ENCODE results near the gene TM4SF18.

DNA sequence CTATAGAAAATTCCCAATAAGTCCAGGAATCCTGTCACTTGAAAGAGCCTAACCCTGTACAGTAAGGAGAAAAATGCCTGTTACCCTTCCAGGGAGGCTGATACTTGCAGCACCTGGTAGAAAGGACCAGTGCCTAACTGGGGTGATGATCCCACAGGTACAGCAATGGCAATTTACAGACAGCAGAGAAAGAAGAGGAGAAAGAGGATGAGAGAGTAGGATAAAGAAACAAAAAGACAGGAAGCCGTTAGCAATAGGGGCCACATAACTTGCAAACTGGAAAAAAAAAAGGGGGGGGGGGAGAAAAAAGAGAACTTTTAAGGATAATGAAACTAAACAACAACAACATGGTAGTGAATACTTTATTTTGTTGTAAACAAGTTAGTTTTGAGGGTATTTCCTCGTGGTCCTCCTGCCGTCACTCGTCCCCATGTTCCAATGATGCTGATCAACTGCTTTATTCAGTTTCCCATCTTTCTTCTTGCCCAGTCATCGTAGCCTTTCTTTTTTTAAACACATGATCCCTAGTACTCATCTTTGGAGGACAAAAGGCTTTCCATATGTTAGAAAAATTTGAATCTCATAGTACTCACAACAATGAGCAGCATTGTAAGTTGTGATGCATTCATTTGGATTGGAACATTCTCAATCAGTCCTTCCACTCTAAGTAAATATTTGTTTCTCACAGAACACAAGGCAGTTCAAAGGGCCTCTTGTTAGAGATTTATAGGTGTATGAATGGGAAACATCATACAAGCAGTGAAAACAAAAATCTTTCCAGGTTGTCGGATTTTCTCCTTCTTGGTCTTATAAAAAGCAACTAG is 35.5 kb upstream of the TM4SF18 start:
- TF ChIP-seq EZH2 (IDR thresholded peaks at IDR 0.05; ENCODE audit: low read length): no peak
- TF ChIP-seq, protein P1, sequence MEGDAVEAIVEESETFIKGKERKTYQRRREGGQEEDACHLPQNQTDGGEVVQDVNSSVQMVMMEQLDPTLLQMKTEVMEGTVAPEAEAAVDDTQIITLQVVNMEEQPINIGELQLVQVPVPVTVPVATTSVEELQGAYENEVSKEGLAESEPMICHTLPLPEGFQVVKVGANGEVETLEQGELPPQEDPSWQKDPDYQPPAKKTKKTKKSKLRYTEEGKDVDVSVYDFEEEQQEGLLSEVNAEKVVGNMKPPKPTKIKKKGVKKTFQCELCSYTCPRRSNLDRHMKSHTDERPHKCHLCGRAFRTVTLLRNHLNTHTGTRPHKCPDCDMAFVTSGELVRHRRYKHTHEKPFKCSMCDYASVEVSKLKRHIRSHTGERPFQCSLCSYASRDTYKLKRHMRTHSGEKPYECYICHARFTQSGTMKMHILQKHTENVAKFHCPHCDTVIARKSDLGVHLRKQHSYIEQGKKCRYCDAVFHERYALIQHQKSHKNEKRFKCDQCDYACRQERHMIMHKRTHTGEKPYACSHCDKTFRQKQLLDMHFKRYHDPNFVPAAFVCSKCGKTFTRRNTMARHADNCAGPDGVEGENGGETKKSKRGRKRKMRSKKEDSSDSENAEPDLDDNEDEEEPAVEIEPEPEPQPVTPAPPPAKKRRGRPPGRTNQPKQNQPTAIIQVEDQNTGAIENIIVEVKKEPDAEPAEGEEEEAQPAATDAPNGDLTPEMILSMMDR (optimal IDR thresholded peaks at IDR 0.05 in 1 of 3, IDR thresholded peaks at IDR 0.05 in 1 of 3, conservative IDR thresholded peaks at IDR 0.05 in 1 of 3; ENCODE audit: extremely low read depth in 1 of 3, insufficient read depth in 2 of 3, low read length in 3 of 3): no peak
